ENCODE measurements around the gene PTPRM. TPM values are rescaled to one million over a fixed set of nuclear protein-coding genes. Genes with fewer than 3 reads are reported as not detected.
A peak's percentile ranks its signal among the peaks of the same experiment; 100 is the strongest.

PTPRM gene
- total RNA-seq, 1 experiment from 2014 or later: 45.6 TPM

DNA sequence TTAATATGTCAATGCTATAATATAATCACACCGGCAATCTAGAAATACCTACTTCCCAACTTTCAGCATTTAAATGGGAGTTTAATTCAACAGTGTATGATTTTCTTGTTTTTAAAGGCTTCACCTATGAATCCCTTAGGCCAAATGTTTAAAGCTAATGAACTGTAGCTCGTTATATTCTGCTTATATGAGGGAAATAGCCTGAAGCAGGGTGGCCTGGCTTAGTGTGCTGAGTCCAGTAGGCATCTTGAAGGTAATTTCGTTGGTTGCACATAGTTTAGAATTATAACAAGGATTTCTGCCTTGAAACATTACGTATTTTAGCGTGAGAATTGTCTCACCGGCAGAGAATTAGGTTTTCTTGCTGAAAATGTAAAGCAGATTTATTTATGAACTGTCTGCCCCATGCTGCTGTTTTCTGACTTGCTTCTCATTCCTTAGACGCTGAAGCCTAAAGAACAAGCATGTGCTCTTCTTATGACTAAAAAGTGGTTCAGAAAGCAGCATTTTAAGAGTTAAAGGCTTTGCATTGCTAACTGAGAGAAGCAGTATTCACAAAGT, 608.5 kb downstream of the PTPRM start:
- CTCF ChIA-PET: no interaction called here
- Histone ChIP-seq H3K27me3 (ENCODE audit: low read length) (no peaks in the 10 kb centered on the region), H2AFZ (ENCODE audit: low read length) (no peak overlapping the region), H3K9ac (ENCODE audit: low read length) (no peak overlapping the region), H3K27ac (ENCODE audit: low read length) (no peak overlapping the region), H3K4me3 (ENCODE audit: low read length) (no peak overlapping the region), H3K9me2 (replicated peaks; ENCODE audit: low read length) (no peaks in the 10 kb centered on the region), H3K36me3 (ENCODE audit: low read depth, low read length) (no peaks in the 10 kb centered on the region), H3K9me3 (ENCODE audit: low read length) (no peaks in the 10 kb centered on the region), H3K4me1 (ENCODE audit: insufficient read depth, low read length) (0 out of 2 replicates have a peak, but pooled peaks cover 6% of the 10 kb centered on the region), H3F3A (ENCODE audit: low read length, unreplicated experiment) (no peaks in the 10 kb centered on the region), H3K79me2 (ENCODE audit: low read length) (no peaks in the 10 kb centered on the region), H3K4me2 (ENCODE audit: low read length) (no peak overlapping the region), H4K20me1 (ENCODE audit: low read length) (no peaks in the 10 kb centered on the region)
- TF ChIP-seq, protein P1, sequence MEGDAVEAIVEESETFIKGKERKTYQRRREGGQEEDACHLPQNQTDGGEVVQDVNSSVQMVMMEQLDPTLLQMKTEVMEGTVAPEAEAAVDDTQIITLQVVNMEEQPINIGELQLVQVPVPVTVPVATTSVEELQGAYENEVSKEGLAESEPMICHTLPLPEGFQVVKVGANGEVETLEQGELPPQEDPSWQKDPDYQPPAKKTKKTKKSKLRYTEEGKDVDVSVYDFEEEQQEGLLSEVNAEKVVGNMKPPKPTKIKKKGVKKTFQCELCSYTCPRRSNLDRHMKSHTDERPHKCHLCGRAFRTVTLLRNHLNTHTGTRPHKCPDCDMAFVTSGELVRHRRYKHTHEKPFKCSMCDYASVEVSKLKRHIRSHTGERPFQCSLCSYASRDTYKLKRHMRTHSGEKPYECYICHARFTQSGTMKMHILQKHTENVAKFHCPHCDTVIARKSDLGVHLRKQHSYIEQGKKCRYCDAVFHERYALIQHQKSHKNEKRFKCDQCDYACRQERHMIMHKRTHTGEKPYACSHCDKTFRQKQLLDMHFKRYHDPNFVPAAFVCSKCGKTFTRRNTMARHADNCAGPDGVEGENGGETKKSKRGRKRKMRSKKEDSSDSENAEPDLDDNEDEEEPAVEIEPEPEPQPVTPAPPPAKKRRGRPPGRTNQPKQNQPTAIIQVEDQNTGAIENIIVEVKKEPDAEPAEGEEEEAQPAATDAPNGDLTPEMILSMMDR (conservative IDR thresholded peaks at IDR 0.05; ENCODE audit: low read depth, low read length): no peak
- no peak for TF ChIP-seq EZH2phosphoT487 (IDR thresholded peaks at IDR 0.05; ENCODE audit: borderline replicate concordance, low read length)
- POLR2A ChIA-PET (ENCODE audit: unreplicated experiment): interaction anchor here (0.7 kb wide), 1 partner anchor 134 kb away, joined by 3 read pairs; no protein-coding TSS in a partner anchor
- no TSS peak for BruUV-seq (replicated peaks)
- intact Hi-C loops (cut with micrococcal nuclease): loop anchor here (10.0 kb wide), 1 partner anchor 209 kb away; no protein-coding TSS in a partner anchor
- DNase-seq (no peak), ATAC-seq (no peak)

DNA sequence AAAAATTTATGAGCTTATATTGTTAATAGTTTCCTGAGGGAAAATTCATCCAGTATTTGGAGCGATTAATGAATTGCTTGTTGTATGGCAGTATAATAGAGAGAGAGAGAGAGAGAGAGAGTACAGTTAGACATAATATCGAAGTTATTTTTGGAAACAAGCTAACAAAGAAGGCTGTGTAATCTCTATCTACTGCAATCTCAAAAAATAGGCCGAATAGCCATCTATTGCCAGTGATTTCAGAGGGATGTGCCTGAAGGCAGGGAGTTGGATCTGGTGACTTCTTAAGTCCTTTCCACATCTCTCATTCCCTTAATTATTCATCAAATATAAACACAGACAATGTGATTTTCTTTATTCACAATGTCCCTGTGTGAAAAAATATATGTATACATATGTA, 609.0 kb downstream of the PTPRM start:
- Histone ChIP-seq H4K20me1 (ENCODE audit: low read length) (no peaks in the 10 kb centered on the region), H3K4me3 (ENCODE audit: low read length) (no peak overlapping the region), H3F3A (ENCODE audit: low read length, unreplicated experiment) (no peaks in the 10 kb centered on the region), H3K27me3 (ENCODE audit: low read length) (no peaks in the 10 kb centered on the region), H3K9me2 (replicated peaks; ENCODE audit: low read length) (no peaks in the 10 kb centered on the region), H2AFZ (ENCODE audit: low read length) (no peak overlapping the region), H3K36me3 (ENCODE audit: low read depth, low read length) (no peaks in the 10 kb centered on the region), H3K4me2 (ENCODE audit: low read length) (no peak overlapping the region), H3K9ac (ENCODE audit: low read length) (no peak overlapping the region), H3K79me2 (ENCODE audit: low read length) (no peaks in the 10 kb centered on the region), H3K27ac (ENCODE audit: low read length) (no peak overlapping the region), H3K9me3 (ENCODE audit: low read length) (no peaks in the 10 kb centered on the region), H3K4me1 (ENCODE audit: insufficient read depth, low read length) (0 out of 2 replicates have a peak, but pooled peaks cover 6% of the 10 kb centered on the region)
- POLR2A ChIA-PET (ENCODE audit: unreplicated experiment): interaction anchor here (0.6 to 0.7 kb wide), 2 partner anchors 16 to 135 kb away, joined by 3 to 4 read pairs; no protein-coding TSS in a partner anchor
- ATAC-seq (no peak), DNase-seq (no peak)
- TF ChIP-seq EZH2 (IDR thresholded peaks at IDR 0.05; ENCODE audit: low read length, unreplicated experiment) (no peak), EZH2phosphoT487 (IDR thresholded peaks at IDR 0.05; ENCODE audit: borderline replicate concordance, low read length) (no peak)
- TF ChIP-seq, protein P1 (conservative IDR thresholded peaks at IDR 0.05; ENCODE audit: low read depth, low read length): no peak
- intact Hi-C loops (cut with micrococcal nuclease): loop anchor here (10.0 kb wide), 1 partner anchor 209 kb away; no protein-coding TSS in a partner anchor
- no TSS peak for BruUV-seq (replicated peaks)
- CTCF ChIA-PET: no interaction called here

DNA sequence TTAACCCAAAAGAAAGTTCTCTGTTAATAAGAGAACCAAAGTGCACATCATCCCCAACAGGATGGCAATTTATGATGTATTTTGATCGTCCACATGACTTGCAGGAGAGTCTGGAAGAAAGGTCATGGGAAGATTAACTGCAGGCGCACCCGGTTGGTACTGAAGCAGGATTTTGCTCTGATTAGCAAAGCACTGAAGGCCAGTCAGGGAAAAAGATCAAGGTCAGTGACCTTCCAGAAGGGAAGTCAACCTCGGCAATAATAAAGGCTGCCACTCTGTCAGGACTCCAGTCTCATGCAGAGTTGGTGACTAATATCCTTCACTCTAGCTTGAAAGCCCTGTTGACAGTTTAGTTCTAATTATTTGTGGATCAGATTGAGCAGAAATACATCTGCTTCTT, 609.4 kb downstream of the PTPRM start:
- CTCF ChIA-PET: no interaction called here
- Histone ChIP-seq H3K4me1 (ENCODE audit: insufficient read depth, low read length) (0 out of 2 replicates have a peak, but pooled peaks cover 6% of the 10 kb centered on the region), H4K20me1 (ENCODE audit: low read length) (no peaks in the 10 kb centered on the region), H2AFZ (ENCODE audit: low read length) (no peak overlapping the region), H3K4me3 (ENCODE audit: low read length) (no peak overlapping the region), H3K9me3 (ENCODE audit: low read length) (no peaks in the 10 kb centered on the region), H3K27me3 (ENCODE audit: low read length) (no peaks in the 10 kb centered on the region), H3K27ac (ENCODE audit: low read length) (no peak overlapping the region), H3K36me3 (ENCODE audit: low read depth, low read length) (no peaks in the 10 kb centered on the region), H3K9ac (ENCODE audit: low read length) (no peak overlapping the region), H3K79me2 (ENCODE audit: low read length) (no peaks in the 10 kb centered on the region), H3K9me2 (replicated peaks; ENCODE audit: low read length) (no peaks in the 10 kb centered on the region), H3F3A (ENCODE audit: low read length, unreplicated experiment) (no peaks in the 10 kb centered on the region), H3K4me2 (ENCODE audit: low read length) (no peak overlapping the region)
- ATAC-seq (peak; percentile 38; the same call in 1 of the 2 replicates), DNase-seq (no peak)
- intact Hi-C loops (cut with micrococcal nuclease): loop anchor here (10.0 kb wide), 1 partner anchor 208 kb away; no protein-coding TSS in a partner anchor
- POLR2A ChIA-PET (ENCODE audit: unreplicated experiment): interaction anchor here (0.6 to 0.7 kb wide), 2 partner anchors 16 to 127 kb away, joined by 3 to 4 read pairs; no protein-coding TSS in a partner anchor
- BruUV-seq (replicated peaks): no TSS peak
- TF ChIP-seq EZH2 (IDR thresholded peaks at IDR 0.05; ENCODE audit: low read length, unreplicated experiment) (no peak), EZH2phosphoT487 (IDR thresholded peaks at IDR 0.05; ENCODE audit: borderline replicate concordance, low read length) (no peak)
- TF ChIP-seq, protein P1 (conservative IDR thresholded peaks at IDR 0.05; ENCODE audit: low read depth, low read length): no peak
